GM12865 (cell line): ENCODE measurements around the gene MRPS18C.
"Not testable (repeated sequence)": the region's sequence is repeated elsewhere in the genome, so short reads cannot be mapped to it uniquely, and the experiment has no call there.

Experiments
- DNase-seq: peaks from one replicate; pipeline ENCODE4 v3.0.0; 2010; ENCODE audit warnings: low read depth
- H3K4me3 ChIP-seq: 2 replicates; pipeline ENCODE4 v1.5.1; 2011; ENCODE audit warnings: mild to moderate bottlenecking, low read depth, low read length, control low read depth
- CTCF ChIP-seq: IDR thresholded peaks from 2 replicates; pipeline ENCODE4 v1.5.1; 2011; ENCODE audit warnings: low read length, control low read depth, low read depth, inconsistent platforms; ENCODE audit not compliant: insufficient read depth; ENCODE audit errors: missing control alignments

The MRPS18C gene

GRCh38 chr4:83498187-83498586 lies 42.3 kb downstream of the MRPS18C start:
- H3K4me3 ChIP-seq: no peak overlapping the region
- no peak for TF ChIP-seq CTCF
- DNase-seq: no peak

GRCh38 chr4:83501671-83502070 lies 45.8 kb downstream of the MRPS18C start:
- H3K4me3 ChIP-seq, DNase-seq: not testable (repeated sequence)

GRCh38 chr4:83503974-83504373 lies 48.1 kb downstream of the MRPS18C start:
- no peak for TF ChIP-seq CTCF
- no peak for DNase-seq
- no peak overlapping the region for H3K4me3 ChIP-seq

GRCh38 chr4:83504503-83504902 lies 48.6 kb downstream of the MRPS18C start:
- no peak for TF ChIP-seq CTCF
- no peak for DNase-seq
- H3K4me3 ChIP-seq: no peak overlapping the region

- DNase-seq: peak; percentile 28
- no peak for TF ChIP-seq CTCF
Measured at GRCh38 chr4:83504996-83505395, 49.1 kb downstream of the MRPS18C start.

GRCh38 chr4:83509156-83509585 lies 53.3 kb downstream of the MRPS18C start:
- H3K4me3 ChIP-seq: not testable (repeated sequence)
- peak; percentile 65 for TF ChIP-seq CTCF
- DNase-seq: peak; percentile 71

More at GRCh38 chr4:83504996-83505395, 49.1 kb downstream of the MRPS18C start:
- no peak overlapping the region for H3K4me3 ChIP-seq

GRCh38 chr4:83510442-83510841 lies 54.6 kb downstream of the MRPS18C start:
- DNase-seq: peak; percentile 30
- H3K4me3 ChIP-seq: no peak overlapping the region
- no peak for TF ChIP-seq CTCF
